SIG-M5 (cell line): ENCODE data around the gene SGIP1.
"Not testable (repeated sequence)": the region's sequence is repeated elsewhere in the genome, so short reads cannot be mapped to it uniquely, and the experiment has no call there.

Experiments
- DNase-seq: peaks from one replicate; lab custom pipeline; 2025; lab: John Stamatoyannopoulos, UW

SGIP1 gene

DNA sequence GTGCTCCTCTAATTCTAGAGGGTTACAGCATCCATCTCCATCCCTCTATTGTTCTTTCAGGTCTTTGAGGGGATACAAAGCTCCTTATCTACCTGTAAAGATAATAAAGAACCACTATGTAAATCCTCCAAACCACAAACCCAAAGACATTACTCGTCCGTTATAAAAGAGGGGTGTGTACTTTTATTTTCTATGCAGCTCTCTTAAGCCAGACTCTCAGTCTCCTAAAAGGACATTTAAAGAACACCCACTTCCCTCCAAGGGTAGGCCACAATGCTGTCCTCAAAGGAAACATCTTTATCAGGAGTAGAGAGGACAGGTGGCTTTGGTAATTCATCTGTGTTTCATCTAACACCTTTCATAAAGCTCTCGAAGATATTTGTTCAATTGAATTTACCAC lies 150.4 kb downstream of the SGIP1 start:
- no peak for DNase-seq

DNA sequence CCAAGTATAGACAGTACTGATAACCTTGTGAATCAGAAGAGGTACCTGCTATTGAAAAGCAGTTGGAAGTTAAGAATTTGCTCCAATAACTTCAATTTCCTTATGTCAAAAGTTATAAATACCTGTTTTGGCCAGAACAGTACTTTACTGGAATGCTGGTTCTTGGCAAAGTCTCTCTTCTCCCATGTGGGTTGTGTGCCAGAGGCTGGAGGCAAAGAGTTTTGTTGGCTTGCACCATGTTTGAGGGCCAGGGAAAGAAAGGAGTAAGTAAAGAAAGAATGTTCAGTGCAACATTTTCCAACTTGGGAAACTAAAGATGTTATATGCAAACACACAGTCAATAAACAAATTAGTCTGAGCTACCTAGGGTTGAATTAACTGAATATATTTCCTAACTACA lies 151.3 kb downstream of the SGIP1 start:
- no peak for DNase-seq

DNA sequence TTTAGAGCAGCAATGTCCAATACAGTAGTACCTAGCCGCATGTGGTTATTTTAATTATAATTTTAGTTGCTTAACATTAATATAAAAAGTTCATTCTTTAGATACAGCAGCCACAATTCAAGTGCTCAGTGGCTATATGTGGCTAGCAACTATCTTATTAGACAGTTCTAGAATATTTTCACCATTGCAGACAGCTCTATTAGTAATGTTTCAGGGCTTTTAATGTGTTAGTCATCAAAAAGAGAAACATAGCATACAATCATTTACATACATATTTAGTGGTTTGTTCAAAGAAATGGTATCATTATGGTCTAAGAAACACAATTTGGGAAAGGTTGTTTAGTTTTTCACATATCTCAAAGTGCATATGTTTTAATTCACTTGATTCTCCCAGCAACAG lies 151.7 kb downstream of the SGIP1 start:
- no peak for DNase-seq

DNA sequence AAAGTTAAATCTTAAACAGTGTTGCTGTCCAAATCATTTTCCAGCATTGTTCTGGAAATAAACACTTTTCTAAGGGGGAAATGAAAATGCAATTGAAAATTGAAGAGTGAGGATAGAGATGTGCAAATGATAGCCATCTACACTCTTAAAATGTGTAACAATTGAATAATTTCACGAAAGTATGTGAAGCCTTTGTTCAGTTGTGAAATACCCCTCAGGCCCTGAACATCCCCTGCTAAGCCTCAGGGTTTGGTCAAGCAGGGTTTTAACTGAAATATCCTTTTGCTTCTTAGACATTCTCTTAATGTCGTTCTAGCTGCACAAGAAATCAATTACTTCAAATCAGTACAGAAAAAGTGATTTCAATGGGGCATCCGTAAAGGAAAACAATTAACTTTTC lies 152.5 kb downstream of the SGIP1 start:
- no peak for DNase-seq

DNA sequence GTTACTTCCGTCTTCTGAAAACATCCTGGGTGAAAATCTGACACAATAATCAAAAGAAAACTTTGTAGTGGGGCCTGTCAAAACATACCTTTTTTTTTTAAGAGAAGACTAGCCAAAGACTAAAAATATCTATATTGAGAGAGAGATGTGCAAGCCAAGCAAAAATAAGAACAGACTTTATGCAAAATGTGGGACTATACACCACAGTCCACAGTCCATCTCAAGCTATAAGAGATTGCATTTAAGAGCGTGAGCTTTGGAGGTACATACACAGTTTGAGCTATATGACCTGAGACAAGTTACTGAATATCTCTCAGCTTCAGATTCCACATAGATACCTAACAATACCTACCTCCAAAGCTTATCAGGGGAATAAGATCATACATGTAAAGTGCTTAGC lies 153.4 kb downstream of the SGIP1 start:
- DNase-seq = no peak

DNA sequence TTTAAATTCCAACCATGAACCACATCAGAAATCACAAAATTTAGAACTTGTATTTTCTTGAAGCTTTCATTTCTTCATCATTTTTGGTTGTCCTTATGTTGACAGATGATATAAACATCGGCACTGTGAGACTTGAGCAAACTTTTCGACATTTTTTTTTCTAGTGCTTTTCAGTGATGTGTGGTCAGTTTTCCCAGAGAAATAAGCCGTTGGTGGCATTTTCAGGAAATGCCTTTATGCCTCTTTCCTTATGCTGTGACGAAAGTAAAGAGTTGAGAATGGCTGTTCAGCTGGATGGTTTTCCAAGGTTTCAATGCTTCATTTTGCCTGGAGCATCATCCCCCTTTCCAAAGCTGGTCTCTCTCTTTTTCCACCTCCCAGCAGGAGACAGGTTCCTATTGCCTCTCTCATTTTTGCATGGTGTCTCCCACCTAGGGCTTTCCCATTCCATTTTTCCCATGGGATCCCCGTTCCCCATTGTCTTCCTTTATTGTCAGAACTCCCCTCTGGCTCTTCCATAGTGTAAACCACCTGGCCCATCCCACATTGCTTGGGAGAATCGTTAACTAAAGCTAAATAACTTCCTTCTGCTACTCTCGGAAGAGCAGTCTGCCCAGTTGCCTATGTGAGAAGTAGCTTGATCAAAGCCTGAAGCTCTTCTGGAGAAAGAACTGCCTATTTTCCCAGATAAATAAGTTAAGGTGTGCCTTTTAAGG lies 156.9 kb downstream of the SGIP1 start:
- no peak for DNase-seq

DNA sequence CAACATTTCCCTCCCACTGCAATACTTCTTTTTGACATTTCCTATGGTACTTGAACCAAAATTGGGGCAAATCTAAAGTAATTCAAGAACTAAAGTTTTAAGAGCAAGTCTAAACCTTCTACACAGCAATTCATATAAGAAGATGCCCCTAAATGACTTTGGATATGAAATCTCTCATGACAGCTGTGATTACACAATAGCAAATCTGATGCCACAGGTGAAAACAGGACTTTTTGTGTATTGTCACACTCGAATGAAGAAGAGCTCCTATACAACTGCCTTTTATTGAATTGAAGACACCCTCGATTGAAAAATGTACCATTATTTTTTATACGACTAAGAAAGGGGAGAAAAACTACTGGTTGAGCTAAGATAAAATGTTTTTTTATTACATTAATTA lies 158.7 kb downstream of the SGIP1 start:
- no peak for DNase-seq

DNA sequence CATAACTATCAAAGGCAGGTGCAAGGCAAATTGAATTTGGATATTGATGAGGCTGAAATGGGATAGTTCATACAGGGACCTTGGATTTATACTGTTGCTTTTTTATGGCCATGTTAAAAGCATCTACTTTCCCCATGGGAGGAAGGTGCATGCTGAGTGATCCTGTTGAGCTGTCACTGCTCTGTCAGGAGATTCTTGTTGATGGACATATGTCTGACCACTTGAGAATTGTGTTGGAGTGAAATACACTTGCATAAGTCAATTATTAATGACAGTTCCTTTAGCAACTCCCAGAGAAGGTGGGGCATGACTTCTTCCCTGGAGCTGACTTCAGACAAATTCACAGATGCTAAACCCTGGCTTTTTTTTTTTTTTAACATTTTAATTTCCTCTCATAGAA lies 159.9 kb downstream of the SGIP1 start:
- DNase-seq = no peak

DNA sequence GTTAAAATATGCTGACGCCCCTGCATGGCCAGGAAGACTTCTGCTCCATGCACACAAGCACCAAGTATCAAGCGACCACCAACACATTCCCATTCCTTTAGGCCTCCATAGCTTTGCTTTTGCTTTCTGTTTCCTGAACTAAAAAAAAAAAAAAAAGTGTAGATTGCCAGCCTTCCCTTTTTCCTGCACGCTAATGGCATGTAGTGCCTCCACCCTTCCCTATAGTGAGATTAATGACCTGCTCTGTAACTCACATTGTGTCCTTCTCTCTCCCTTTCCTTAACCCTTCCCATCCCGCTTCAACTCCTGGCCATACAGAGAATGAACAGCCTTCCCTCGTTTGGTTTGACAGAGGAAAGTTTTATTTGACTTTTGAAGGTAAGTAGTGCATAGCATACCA lies 161.2 kb downstream of the SGIP1 start:
- DNase-seq = no peak

DNA sequence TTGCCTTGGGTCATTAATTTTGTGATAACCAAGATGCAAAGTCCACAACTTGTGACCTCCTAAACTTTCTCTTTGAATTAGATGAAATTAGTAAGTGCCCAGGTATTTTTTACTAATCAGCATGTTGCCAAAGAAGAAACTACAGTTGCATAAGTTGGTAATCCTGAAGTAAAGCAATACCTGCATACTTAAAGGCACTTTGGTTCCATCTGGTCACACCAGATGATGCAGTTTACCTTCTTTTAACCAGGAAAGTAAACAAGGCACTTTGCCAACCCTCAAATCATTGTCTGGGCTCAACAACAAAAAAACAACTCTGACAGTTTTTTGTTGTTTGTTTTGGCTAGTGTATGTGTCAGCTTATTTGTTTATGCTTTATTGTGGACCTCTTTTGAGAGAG lies 162.8 kb downstream of the SGIP1 start:
- DNase-seq = no peak

DNA sequence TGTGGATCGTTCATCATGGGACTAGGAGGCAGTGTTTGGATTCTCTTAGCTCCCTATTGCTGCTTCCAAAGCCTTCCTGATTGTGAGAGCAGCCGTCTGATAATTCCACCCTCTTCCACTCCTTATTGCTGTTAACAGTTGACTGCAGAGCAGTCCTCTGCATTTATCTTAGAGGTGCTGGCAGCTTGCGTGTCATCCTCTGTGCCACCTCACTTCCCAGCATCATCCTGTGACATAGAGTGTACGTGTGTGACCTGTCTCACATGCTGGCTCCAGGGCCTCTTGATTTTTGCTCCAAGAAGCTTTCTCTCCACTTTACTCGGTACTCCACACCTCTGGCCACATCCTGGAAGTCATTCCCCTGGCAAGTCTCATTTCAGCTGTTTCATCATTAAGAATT lies 165.3 kb downstream of the SGIP1 start:
- no peak for DNase-seq

DNA sequence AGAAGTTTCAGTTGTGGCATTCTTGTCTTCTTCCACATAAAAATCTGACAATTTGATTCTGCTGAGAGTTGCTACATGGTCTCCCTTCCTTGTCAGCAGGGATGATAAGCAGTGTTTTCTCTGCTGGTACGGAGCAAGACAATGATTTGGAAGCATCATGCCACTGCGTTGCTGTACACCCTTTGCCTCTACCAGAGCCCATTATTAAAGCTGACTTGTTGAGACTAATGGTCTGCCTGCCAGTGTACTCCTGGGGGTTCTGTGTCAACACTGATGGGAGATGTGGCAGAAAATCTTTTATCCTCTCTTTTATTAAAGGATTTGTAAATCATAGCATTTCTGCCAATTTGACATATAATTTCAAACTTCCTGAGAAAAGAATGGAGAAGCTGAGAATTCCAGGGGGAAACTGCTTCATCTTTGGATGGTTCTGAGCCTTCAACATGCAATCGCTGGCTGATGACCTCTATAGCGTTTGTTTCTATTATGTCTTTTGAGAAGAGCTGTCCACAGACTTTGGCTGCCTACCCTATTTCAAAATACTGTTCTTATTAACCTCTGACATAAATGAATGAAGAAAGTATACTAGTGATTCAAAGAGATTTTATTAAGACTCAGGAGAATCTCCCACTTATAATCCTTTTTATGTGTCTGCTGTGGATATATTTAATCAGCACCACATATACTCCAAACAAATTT lies 170.4 kb downstream of the SGIP1 start:
- no peak for DNase-seq

DNA sequence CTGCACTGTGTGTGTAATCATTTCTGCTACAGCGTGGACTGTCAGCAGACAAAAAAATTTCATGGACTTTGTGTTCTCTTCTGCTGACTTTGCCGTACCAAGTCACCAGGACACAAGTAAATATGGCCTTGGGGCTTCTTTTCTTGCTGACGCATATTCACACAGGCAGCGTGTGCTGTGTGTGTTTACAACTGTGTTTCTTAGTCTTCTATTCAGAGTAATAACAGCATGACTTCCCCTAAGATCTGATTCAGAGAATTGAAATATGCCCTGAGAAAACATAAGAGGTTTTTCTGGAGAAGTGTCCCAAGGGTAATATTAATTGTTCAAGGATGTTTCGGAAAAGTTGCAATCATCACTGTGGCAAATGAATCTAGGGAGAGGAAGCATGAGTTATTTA lies 171.2 kb downstream of the SGIP1 start:
- DNase-seq = no peak

DNA sequence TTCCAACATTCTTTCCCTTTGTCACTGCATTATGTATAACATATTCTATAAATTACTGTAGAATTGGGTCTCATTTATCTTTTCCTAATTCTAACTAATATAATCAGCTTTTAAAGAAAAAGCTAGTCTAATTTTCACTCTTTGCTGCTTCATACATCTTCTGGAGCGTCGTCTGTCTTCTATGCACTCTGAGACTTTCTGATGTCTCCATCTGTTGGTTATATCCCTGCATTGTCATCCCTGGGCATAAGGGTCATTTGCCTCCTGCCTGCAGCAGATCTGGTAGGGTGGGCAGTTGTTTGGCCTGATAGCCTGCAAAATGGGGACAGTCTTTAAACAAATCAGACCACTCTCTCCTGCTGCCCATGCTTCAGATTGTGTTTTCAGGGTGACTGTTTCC lies 177.5 kb downstream of the SGIP1 start:
- no peak for DNase-seq

DNA sequence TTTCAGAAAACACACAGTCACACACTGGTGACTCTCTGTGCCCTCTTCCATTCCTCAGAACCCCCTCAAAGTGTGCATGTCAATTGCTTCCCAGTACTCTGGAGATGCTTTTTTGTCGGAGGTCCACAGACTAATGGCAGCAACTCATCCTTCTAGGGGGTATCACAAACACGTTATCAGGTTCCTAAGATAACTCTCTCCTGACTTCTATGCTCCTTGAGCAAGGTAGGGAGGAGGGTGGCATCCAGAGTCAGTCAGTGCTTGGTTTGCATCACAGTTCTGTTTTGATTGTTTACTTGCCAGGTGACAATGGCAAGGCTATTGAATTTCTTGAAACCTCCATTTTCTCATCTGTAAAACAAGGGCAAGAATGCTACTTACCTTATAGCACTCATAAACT lies 178.9 kb downstream of the SGIP1 start:
- no peak for DNase-seq

DNA sequence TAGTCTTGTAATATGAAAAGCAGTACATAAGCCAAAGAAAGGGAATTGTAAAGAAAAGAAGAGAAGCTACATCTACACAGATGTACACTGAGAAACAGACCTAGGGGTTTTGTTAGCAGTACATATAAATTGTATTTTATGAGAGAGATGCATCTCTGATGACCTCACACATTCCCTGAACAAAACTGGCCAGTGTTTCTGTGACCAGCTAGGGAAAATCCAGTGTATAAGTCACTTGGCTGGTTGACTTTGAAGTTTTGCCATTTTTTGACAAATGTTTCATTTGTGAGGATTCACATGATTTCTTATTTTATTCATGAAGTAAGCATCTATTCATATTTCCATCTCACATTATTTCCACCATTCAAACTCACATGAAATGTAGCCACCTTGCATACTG lies 190.0 kb downstream of the SGIP1 start:
- DNase-seq = no peak

DNA sequence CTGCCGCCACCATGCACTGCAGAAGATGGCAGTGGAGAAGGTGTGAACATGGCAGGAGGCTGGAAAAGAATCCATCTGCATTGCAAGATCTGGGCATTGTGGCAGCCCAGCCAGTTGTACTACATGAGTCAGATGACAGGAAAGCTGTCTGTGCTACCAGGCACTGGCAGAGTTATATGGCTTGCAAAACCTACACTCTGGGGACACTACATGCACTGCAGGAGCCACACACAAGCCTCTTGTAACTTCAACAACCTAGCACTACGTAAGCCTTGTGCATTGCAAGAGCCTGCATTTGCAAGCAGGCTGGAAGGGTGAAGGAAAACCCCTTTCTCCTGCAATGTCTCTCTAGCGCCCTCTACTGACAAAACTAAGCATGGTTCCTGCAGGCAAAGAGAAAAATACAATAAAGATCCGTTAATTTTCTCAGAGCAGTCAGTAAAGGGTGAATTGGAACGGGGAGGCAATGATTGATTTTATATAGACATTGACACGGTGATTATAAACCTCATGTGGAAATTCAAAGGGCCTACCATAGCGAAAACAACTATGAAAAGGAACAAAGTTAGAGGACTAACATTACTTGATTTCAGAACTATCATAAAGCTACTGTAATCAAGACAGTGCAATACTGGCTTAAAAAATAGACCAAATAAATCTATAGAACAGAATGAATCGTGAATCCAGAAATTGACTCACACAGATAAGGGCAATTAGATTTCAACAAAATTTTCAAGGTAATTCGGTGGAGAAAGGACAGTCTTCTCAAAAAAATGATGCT lies 192.1 kb downstream of the SGIP1 start:
- DNase-seq = no peak

DNA sequence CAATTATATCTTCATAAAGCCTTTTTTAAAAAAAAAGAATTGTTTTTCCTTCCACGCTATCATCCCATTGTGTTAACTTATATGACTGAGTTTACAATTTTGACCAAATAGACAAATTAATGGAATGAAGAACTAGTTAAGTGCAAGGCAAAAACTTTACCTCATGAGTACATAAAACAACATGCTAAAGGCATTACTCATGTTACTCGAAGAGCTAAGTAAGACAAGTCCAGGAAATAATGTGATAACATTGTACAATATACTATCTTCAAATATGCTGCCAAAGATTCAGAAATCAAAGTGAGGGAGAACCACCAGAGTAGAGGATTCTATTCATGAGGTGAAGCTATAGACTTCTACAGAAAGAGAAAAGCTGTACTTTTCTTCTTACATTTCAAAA lies 194.1 kb downstream of the SGIP1 start:
- DNase-seq = no peak

DNA sequence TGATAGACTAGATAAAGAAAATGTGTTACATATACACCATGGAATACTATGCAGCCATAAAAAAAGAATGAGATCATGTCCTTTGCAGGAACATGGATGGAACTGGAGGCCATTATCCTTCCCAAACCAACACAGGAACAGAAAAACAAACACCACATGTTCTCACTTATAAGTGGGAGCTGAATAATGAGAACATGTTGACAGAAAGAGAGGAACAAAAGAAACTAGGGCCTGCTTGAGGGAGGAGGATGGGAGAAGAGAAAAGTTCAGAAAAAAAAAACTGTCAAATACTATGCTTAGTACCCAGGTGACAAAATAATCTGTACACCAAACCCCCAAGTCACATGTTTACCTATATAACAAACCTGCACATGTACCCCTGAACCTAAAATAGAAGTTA lies 194.8 kb downstream of the SGIP1 start:
- not testable (repeated sequence) for DNase-seq

DNA sequence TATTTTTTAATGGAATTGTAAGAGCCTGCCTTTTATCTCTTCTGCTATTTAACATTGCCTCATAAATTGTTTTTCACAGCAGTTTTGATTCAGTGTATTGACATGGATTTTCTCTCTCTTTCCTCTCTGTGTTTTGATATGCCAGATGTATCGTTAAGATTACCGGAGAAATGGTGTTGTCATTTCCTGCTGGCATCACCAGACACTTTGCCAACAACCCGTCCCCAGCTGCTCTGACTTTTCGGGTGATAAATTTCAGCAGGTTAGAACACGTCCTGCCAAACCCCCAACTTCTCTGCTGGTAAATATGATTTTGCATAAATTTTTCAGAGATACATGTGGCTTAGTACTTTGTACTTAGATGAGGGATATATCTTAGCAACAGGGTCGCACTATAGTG lies 195.2 kb downstream of the SGIP1 start:
- no peak for DNase-seq

DNA sequence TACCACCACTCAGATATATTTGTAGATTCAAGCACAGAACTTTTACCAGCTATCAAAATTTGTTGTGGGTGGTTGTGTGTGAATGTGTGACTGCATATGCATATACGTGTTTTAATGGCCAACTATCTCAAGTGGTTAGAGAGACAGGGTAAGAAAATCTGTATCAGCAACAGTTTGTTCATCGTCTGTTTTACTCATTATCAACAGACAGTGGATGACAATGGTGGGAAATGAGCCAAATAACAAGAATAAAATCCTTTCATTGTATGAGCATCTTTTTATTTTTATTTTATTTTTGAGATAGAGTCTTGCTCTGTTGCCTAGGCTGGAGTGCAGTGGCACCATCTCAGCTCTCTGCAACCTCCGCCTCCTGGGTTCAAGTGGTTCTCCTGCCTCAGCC lies 195.6 kb downstream of the SGIP1 start:
- DNase-seq = no peak

DNA sequence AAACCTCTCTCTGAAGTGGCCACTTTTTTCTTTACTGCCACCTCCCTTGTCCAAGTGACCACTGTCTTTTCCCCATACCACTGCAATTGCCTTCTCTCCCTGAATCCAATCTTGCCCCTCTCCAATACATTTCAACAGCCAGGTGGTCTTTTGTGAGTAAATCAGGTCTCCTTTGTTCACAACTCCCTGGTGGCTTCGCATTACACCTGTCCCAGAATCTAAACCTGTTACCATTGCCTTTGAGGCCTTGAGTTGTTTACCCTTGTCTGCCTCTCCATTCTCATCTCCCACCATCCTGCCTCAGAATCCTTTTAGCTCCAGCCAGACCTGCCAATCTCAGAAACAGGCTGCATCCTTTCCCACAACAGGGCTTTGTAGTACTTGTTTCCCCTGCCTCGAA lies 196.5 kb downstream of the SGIP1 start:
- no peak for DNase-seq

DNA sequence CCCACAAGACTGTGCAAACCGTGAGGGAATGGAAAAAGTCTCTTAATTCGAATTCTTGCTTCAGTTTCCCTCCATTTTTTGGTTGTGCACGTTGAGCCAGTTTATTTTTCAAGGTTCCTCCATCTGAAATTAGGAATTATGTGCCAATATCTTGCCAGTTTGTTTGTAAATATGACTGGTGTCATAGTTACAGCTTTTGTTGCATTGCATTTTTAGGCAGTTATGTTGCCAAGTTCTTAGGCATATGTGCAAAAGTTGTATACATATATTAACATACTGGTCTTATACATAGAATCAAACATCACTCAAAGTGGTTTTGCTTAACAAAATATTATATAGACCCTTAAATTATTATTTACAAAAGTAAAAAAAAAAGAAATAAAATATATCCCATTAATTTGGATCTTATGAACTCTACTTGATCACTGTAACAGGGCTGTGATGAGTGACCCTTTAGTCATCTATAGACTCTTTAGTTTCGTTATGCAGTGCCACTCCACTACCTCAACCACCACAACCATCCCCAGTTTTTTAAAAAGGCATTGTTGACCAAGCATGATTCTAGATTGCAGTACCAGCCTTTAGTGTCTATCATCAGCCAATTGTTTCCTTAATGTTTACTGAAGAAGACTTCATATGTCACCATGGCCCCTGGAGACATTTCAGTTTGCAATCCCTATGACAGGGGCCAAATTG lies 197.4 kb downstream of the SGIP1 start:
- no peak for DNase-seq
